Measurements from ENCODE around the gene PTGFRN. TPM values are rescaled to one million over a fixed set of nuclear protein-coding genes. Genes with fewer than 3 reads are reported as not detected.

The PTGFRN gene
- polyA plus RNA-seq, 1 donor (not counting 4 experiments of a cell fraction or from before 2014, with no cell fraction given): 177 TPM

DNA sequence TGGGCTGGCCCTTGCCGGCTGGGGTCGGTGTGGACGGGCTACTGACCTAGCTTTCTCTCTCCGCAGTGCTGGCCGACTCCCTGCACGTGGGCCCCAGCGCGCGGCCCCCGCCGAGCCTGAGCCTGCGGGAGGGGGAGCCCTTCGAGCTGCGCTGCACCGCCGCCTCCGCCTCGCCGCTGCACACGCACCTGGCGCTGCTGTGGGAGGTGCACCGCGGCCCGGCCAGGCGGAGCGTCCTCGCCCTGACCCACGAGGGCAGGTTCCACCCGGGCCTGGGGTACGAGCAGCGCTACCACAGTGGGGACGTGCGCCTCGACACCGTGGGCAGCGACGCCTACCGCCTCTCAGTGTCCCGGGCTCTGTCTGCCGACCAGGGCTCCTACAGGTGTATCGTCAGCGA, 34.9 kb downstream of the PTGFRN start:
- no peak overlapping the region for H3K27ac ChIP-seq (ENCODE audit: control insufficient read depth, insufficient read depth, low read length)
- peaks cover 74% of the 10 kb centered on the region for H3K79me2 ChIP-seq (ENCODE audit: control insufficient read depth, insufficient read depth, low read length)
- DNase-seq (ENCODE audit: low read depth, low spot score): no peak
- no peak overlapping the region for H3K4me3 ChIP-seq (ENCODE audit: control insufficient read depth in 2 of 3, extremely low read depth in 1 of 3, insufficient read depth in 2 of 3, low read depth in 1 of 3, low read length in 3 of 3)
- H4K20me1 ChIP-seq (ENCODE audit: control insufficient read depth, extremely low read depth, insufficient read depth, low read length): peaks cover 3% of the 10 kb centered on the region
- no peaks in the 10 kb centered on the region for H3K9me1 ChIP-seq (ENCODE audit: control insufficient read depth, extremely low read depth, insufficient read depth, low read length)
- no peak overlapping the region for H3K9ac ChIP-seq (ENCODE audit: control insufficient read depth, extremely low read depth, insufficient read depth, low read length)
- H3K4me1 ChIP-seq (ENCODE audit: control insufficient read depth, extremely low read depth, insufficient read depth, low read length): no peaks in the 10 kb centered on the region
- no peaks in the 10 kb centered on the region for H3K9me3 ChIP-seq (ENCODE audit: control insufficient read depth, low read depth, low read length)
- H3K4me2 ChIP-seq (ENCODE audit: control insufficient read depth, extremely low read depth, insufficient read depth, low read depth, low read length): no peak overlapping the region
- FAIRE-seq: no peak
- dilution Hi-C loops (cut with MboI; ENCODE audit: extremely low pct_ligation_motif_present, low sequenced_read_pairs): no loop called here
- peaks cover 31 to 46% of the 10 kb centered on the region in 2 experiments for H3K36me3 ChIP-seq (ENCODE audit: control insufficient read depth in 2 of 2, extremely low read depth in 1 of 2, insufficient read depth in 2 of 2, low read length in 2 of 2)
- no peaks in the 10 kb centered on the region for H3K27me3 ChIP-seq (ENCODE audit: control insufficient read depth, extremely low read depth, insufficient read depth, low read length)
- no peak overlapping the region for H2AFZ ChIP-seq (ENCODE audit: control insufficient read depth, low read length)
- no peak for TF ChIP-seq EZH2 (IDR thresholded peaks at IDR 0.05; ENCODE audit: low read length)
- TF ChIP-seq CTCF (optimal IDR thresholded peaks at IDR 0.05 in 1 of 3, IDR thresholded peaks at IDR 0.05 in 1 of 3, conservative IDR thresholded peaks at IDR 0.05 in 1 of 3; ENCODE audit: extremely low read depth in 1 of 3, insufficient read depth in 2 of 3, low read length in 3 of 3): no peak

- no peaks in the 10 kb centered on the region for H3K9me3 ChIP-seq (ENCODE audit: control insufficient read depth, low read depth, low read length)
- H3K9me1 ChIP-seq (ENCODE audit: control insufficient read depth, extremely low read depth, insufficient read depth, low read length): no peaks in the 10 kb centered on the region
- H3K9ac ChIP-seq (ENCODE audit: control insufficient read depth, extremely low read depth, insufficient read depth, low read length): no peak overlapping the region
- peaks cover 3% of the 10 kb centered on the region for H4K20me1 ChIP-seq (ENCODE audit: control insufficient read depth, extremely low read depth, insufficient read depth, low read length)
- no peak overlapping the region for H2AFZ ChIP-seq (ENCODE audit: control insufficient read depth, low read length)
- H3K36me3 ChIP-seq (ENCODE audit: control insufficient read depth in 2 of 2, extremely low read depth in 1 of 2, insufficient read depth in 2 of 2, low read length in 2 of 2): peaks cover 36 to 48% of the 10 kb centered on the region in 2 experiments
- dilution Hi-C loops (cut with MboI; ENCODE audit: extremely low pct_ligation_motif_present, low sequenced_read_pairs): no loop called here
- no peaks in the 10 kb centered on the region for H3K27me3 ChIP-seq (ENCODE audit: control insufficient read depth, extremely low read depth, insufficient read depth, low read length)
- H3K4me2 ChIP-seq (ENCODE audit: control insufficient read depth, extremely low read depth, insufficient read depth, low read depth, low read length): no peak overlapping the region
- no peak overlapping the region for H3K4me3 ChIP-seq (ENCODE audit: control insufficient read depth in 2 of 3, extremely low read depth in 1 of 3, insufficient read depth in 2 of 3, low read depth in 1 of 3, low read length in 3 of 3)
- no peak for DNase-seq (ENCODE audit: low read depth, low spot score)
- peaks cover 73% of the 10 kb centered on the region for H3K79me2 ChIP-seq (ENCODE audit: control insufficient read depth, insufficient read depth, low read length)
- no peak for FAIRE-seq
- no peaks in the 10 kb centered on the region for H3K4me1 ChIP-seq (ENCODE audit: control insufficient read depth, extremely low read depth, insufficient read depth, low read length)
- no peak overlapping the region for H3K27ac ChIP-seq (ENCODE audit: control insufficient read depth, insufficient read depth, low read length)
- no peak for TF ChIP-seq CTCF (optimal IDR thresholded peaks at IDR 0.05 in 1 of 3, IDR thresholded peaks at IDR 0.05 in 1 of 3, conservative IDR thresholded peaks at IDR 0.05 in 1 of 3; ENCODE audit: extremely low read depth in 1 of 3, insufficient read depth in 2 of 3, low read length in 3 of 3)
- TF ChIP-seq EZH2 (IDR thresholded peaks at IDR 0.05; ENCODE audit: low read length): no peak
Measured at GRCh38 chr1:116945421-116945820, 35.7 kb downstream of the PTGFRN start.

Measured in keratinocyte (primary cell).